Mucosa of gallbladder (tissue), 1 donor: ENCODE measurements around the gene UNC13A. TPM values are rescaled to one million over a fixed set of nuclear protein-coding genes. Genes with fewer than 3 reads are reported as not detected.
A peak's percentile ranks its signal among the peaks of the same experiment; 100 is the strongest.

Experiments
- DNase-seq: peaks from one replicate; pipeline ENCODE4 v3.0.0-alpha.2; 2020; ENCODE audit warnings: low spot score
- total RNA-seq: library from RNA; stranded (reverse); gene quantifications from one replicate; pipeline ENCODE4 v1.2.1, GENCODE V29; 2021
- donor health status: DM: no; HTN: no; CAD: no.

The UNC13A gene
- total RNA-seq, 1 donor from 2014 or later: 0.78 TPM

- no peak for DNase-seq
Observed at GRCh38 chr19:17626456-17627015, 61.6 kb downstream of the UNC13A start.

DNA sequence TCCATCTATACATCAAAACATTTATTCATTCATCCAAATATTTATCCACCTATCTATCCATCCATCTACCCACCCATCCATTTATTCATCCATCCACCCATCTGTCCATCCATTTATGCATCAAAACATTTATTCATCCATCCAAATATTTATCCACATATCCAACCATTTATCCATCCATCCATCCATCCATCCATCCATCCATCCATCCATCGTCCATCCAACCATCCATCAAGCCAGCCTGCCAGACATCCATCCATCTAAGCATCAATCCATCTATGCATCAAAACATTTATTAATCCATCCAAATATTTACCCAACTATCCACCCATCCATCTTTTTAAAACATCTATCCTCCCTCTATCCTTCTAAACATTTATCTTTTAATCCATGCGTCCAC, 62.2 kb downstream of the UNC13A start:
- DNase-seq: no peak

- no peak for DNase-seq
Observed at GRCh38 chr19:17625043-17625442, 63.1 kb downstream of the UNC13A start.

GRCh38 chr19:17624314-17624991, 63.7 kb downstream of the UNC13A start:
- DNase-seq: no peak

GRCh38 chr19:17623224-17623935, 64.8 kb downstream of the UNC13A start:
- DNase-seq: no peak

DNA sequence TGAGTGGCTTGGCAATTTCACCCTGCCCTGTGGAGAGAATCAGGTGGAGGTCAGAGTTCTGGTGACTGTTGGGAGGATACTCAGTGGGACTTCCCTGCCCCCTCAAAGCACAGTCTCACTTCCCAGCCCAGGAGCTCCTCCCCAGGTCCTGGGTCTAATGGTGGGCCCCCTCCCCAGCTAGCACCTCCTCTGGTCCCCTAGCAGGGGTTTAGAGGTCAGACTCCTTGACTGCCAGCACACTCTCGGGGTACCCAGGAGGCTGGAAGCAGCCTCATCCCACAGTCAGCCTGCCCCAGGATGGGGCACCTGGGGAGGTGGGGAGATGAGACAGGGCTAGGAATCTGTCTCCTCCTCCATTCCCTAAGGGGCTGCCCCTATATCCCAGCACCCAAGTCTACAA, 67.5 kb downstream of the UNC13A start:
- DNase-seq: no peak

DNA sequence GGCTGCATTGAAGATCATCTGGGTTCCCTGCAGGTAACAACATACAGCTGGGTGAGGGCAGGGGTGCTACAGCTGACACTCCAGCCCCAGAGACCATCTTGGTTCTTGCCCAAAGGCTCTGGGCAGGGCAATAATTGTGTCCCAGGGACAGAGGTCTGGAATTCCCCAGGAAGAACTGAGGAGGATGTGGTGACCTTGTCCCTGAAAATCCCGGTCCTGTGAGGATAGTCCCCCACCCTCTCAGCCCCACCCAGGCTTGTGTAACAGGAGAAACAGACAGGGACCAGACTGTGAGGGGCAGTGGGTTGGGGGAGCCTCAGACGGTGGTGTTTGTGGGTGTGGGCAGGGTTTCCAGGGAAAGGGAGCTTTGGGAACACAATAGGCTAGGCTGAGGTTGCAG, 69.2 kb downstream of the UNC13A start:
- DNase-seq: no peak

GRCh38 chr19:17618281-17618903, 69.8 kb downstream of the UNC13A start:
- no peak for DNase-seq

GRCh38 chr19:17617807-17618192, 70.4 kb downstream of the UNC13A start:
- DNase-seq: no peak

DNA sequence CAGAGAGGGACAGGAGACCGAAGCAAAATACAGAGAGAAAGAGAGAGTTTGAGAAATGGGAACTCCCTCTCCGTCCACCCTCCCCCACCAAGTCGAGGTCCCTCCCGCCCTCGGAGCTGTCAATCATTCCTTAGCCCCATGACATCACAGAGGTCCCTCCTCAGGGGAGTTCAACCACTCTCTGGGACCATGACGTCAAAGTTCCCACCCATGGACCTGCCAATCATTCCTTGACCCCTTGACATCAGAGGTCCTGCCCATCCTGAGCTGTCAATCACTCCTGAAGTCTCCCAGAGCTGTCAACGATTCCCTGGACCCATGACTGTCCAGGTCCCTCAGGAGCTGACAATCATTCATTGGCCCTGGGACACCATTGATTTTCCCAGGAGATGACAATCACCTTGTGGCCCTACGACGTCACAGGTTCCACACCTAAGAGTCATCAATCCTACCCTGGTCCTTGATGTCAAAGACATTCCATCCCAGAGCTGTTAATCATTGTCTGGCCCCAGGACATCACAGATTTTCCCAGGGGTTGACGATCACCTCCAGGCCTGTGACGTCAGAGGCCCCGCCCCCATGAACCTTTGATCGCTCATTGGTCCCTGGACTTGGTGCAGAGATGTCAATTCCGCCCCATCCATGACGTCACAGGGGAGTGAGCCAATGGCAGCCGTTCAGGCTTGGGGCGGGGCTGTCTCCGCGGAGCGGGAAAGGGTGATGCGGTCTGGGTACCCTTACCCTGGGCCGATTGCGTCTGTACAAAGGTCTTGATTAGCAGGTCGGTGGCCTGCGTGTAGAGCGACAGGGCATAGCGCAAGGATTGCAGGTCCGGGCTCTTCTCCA, 71.0 kb downstream of the UNC13A start:
- no peak for DNase-seq

DNA sequence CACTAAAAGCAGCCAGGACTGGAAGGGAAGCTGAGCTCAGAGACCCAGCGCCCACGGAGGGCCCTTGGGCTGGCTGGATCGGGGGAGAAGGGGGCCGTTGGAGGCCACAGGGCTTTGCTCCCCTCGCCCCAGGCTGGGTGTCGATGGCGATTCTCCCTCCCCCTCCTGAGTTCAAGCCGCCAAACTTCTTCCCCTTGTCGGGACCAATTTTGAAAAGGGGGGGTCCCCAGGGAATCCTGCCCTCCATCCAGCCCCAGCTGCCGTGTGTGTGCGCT, 71.5 kb downstream of the UNC13A start:
- no peak for DNase-seq

- DNase-seq: no peak
Observed at GRCh38 chr19:17615889-17616685, 72.1 kb downstream of the UNC13A start.

DNA sequence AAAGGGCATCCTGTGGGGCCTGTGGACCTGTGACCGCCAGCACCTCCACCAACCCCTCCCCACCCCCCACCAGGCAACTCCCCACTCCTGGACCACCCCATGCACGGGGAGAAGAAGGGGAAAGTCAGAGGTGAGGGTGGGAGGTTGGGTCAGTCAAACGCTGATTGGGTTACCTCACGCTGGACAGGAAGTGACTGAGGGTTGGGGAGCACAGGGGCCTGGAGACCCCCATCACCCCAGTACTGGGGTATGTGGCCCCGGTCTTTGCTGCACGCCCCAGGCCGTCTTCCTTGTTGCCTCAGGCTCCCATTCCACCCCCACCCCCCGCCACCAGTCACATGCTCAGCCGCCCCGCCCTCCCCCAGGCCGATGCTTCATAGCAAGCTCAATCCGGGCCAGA, 73.7 kb downstream of the UNC13A start:
- no peak for DNase-seq

DNA sequence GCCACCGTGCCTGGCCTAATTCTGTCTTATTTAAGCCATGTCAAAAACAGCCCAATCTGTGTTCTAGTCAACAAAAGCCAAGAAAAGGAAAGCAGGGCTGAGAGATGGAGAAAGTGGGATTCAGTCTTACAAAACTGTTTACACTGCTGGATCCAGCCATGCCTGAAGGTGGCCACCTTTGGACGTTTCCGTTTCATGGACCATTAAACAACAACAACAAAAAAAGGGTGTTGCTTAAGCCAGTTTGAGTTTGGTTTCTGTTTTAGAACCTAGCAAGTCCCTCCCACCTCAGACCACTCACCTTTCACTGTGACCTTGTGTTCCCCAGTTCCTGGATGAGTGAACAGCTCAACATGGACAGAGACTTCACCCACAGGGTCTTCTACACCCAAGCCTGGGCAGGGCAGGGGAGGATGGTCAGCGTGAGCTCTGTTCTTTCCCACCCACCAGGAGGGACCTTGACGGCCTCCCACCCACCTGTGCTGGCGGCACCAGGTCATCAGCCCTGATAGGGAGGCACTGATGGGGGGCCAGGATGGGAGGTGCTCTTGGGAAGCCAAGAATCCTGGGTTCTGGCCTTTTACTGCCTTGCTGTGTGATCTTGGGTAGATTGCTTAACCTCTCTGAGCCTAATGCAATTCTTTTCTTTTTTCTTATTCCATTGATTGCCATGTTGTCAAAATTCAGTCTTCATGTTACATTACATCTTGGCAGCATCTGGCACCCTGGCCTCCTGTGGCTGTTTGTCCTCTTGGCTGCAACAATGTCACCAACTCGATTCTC, 76.5 kb downstream of the UNC13A start:
- DNase-seq: no peak

- no peak for DNase-seq
Observed at GRCh38 chr19:17610384-17610783, 77.8 kb downstream of the UNC13A start.

GRCh38 chr19:17607936-17608335, 80.2 kb downstream of the UNC13A start:
- no peak for DNase-seq

DNA sequence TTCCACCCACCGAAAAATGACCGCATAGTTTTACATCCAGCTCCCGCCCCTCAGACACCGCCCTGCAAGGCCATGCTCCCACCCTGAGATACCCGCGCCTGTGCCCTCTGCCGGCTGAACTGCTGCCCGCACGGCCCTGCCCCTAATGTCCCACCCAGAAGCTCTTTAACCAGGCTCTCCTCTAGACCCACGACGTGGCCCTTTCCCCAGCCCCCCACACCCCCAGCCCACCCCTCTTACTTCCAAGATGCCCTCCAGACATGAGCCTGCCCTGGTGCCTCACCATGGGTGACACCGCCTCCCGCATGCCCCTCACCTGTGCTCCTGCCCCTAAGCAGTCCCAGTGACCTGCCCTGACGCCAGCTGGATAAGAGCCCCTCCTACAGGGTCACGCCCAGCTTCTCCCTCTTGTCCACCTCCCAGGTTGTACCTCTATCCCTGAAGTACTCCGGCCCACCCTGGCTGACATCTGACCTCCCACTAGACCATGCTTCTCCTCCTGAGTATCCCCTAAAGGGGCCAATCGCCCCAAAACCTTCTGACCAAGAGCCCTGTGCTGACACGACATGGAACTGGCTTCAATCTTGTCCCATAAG, 81.5 kb downstream of the UNC13A start:
- no peak for DNase-seq

DNA sequence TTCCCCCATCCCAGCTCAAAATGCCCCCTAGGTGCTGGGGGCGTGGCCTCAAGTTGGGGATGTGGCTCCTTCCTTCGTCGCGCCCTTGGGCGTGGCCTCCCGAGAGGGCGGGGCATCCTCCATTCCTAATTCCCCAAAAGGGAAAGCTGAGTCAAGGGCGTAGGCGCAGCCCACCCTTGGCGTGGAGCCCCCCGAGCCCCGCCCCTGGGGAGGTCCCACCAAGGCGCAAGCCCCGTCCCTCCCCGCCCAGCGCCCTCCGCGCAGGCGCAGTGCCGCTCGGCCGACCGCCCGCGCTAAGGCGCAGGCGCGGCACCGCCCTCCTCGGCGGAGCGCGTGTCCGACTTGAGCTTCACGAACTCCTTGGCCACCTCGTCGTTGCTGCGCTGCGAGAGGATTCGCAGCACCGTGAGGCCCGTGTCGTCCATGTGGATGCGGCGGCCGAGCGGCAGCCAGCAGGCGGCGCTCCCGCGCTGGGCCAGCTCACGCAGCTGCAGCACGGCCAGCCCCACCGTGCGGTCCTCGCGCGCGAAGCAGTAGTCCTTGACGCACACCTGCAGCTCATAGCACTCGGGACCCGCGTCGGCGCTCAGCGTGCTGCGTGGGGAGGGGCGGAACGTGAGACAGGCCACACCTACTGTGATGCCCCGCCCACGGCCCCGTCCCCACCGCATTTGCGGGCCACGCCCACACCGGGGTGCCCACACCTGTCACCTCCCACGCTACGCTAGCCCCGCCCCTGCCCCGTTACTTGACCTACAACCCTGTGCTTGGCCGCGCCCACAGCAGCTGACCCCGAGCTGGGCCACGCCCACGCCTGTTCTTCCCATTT, 82.2 kb downstream of the UNC13A start:
- DNase-seq: peak; percentile 56

GRCh38 chr19:17605117-17605516, 83.0 kb downstream of the UNC13A start:
- no peak for DNase-seq
